ENCODE data around the gene MVP.
"Not testable (repeated sequence)": the region's sequence is repeated elsewhere in the genome, so short reads cannot be mapped to it uniquely, and the experiment has no call there.

The MVP gene
- 206 to 215 reads per million in 2 donors for total RNA-seq

DNA sequence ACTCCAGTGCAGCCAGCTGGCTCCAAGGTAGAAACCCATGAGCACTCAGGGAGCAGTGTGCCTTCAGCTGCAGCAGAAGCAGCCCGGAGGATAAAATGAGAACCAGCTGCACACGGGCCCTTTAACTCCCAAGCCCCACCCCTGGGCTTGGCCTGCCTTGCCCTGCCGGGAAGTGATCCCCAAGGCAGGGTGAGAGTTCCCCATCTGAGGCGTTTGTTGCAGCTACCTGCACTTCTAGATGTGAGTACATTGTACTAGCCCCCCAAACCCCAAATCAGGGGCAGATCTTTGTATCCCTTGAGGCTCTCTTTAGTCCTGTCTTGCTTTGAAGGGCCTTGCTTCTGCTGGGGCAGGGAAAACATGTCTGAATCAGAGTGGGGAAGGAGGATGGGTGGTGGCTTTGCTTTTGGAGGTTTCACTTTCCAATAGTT lies at the start of gene MVP:
Gene MVP, plus strand, starts transcription at position 192 of the 431 bp plus-strand sequence. CDS start 10,088 bp downstream, outside the sequence.
- no peak for DNase-seq

DNA sequence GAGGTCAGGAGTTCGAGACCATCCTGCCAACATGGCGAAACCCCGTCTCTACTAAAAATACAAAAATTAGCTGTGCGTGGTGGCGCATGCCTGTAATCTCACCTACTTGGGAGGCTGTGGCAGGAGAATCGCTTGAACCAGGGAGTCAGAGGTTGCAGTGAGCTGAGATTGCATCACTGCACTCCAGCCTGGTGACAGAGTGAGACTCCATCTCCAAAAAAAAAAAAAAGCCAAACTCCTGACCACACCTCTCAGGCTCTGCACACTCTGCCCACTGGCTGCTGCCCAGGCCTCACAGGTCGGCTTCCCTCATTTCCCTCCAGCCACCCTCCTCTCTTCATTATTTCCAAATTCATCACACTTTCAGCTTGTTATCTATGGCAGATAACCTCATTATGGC lies 47.9 kb upstream of the MVP start:
- DNase-seq: not testable (repeated sequence)

DNA sequence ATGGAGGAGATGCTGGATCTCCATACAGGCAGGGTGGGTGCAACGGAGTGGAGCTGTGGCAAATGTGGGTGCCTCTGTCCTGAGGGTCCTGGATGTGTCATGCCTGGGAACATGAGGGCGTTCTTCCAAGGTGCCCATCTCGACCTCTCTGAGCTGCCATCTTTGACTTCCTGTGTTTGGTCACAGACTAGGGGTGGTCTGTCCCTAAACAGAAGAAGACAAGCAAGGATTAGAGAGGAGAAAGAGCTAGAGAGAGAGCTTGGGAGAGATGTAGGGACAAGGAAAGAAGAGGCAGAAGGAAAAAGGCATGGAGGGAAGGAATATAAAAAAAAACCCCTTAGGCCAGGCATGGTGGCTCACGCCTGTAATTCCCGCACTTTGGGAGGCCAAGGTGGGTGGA lies 45.5 kb upstream of the MVP start:
- no peak for DNase-seq

DNA sequence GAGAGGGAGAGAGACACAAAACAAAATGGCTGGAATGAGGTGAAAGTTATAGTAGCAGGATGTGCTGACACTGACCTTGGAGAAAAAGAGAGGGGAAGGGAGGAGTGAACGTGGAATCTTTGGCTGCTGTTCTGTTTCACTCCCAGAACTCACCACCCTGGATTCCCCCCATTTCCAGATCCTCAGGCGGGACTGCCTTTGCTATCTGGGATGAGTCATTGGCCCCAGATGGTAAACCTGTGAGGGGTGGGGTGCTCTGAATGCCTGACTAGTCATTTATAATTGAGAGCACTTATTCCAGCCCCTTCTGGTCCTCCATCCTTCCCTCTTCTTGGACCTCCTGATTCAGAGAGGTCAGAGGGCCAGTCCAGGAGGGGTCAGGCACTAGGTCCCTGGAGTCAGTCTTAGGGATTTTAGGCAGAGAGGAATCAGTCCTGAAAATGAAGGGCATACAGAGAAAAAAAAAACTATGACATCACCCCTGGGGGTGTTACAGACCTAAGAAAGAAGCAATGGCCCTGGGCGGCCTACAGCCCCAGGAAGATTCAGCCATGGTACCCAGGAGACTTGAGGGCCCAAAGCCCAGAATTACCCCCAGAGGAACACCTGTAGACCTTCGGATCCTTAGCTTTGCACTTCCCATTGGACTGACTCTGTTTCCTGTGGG lies 44.4 kb upstream of the MVP start:
- DNase-seq: no peak

DNA sequence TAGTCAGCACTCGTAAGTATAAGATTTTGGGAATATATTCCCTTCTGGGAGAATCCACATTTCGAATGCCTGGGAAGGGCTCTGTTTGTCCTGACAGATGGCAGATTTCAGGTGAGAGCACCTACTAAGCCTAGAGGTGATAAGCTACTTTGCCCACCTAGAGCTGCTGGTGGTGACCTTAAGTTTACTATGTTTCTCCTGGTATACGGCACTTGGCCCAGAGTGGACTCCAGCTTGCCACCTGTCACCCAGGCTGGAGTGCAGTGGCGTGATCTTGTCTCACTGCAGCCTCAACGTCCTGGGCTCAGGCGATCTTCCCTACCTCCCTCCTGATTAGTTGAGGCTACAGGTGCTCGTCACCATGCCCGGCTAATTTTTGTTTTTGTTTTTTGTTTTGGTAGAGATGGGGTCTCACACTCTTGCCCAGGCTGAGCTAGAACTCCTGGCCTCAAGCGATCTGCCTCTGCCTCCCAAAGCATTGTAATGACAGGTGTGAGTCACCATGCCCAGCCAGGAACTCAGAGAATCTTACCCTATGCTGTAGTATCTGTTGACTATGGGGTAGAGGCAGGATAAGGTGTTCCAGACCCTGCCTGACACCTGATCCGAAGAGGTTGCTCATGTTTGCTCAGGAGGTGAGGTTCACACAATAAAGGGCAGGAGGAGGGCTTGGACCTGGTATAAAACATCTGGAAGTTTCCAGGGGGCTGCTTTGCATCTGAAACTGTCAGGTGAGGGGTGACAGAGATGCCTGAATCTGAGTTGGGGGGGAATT lies 42.5 kb upstream of the MVP start, which contains the start of gene ZG16:
Gene ZG16, plus strand, starts transcription at position 681 of the 775 bp plus-strand sequence. CDS start 1,011 bp downstream, outside the sequence.
- DNase-seq: no peak

DNA sequence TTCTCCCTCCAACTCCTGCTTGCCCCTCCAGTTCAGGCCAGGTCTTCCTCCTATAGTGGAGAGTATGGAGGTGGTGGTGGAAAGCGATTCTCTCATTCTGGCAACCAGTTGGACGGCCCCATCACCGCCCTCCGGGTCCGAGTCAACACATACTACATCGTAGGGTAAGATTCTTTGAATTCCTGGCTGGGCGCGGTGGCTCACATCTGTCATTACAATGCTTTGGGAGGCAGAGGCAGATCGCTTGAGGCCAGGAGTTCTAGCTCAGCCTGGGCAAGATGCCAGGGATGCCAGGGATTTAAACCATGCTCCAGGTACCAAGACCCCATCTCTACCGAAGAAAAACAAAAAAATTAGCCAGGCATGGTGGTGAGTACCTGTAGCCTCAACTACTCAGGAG lies 40.8 kb upstream of the MVP start:
- no peak for DNase-seq

DNA sequence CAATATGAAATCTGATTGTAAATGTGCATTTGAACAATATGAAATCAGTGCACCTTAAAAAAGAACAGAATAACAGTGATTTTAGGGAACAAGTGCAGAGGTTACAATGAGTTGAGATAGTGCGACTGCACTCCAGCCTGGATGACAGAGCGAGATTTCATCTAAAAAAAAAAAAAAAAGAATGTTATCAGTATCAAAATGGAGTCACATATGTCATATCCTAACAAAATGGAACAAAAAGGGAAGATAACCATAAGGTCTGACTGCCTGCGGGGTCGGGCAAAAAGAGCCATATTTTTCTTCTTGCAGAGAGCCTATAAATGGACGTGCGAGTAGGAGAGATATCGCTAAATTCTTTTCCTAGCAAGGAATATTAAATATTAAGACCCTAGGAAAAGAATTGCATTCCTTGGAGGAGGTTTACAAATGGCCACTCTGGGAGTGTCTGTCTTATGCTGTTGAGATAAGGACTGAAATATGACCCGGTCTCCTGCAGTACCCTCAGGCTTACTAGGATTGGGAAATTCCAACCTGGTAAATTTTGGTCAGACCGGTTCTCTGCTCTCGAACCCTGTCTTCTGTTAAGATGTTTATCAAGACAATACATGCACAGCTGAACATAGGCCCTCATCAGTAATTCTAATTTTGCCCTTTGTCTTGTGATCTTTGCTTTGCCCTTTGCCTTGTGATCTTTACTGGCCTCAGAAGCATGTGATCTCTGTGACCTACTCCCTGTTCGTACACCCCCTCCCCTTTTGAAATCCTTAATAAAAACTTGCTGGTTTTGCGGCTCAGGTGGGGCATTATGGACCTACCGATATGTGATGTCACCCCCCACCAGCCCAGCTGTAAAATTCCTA lies 36.9 kb upstream of the MVP start:
- DNase-seq: not testable (repeated sequence)

DNA sequence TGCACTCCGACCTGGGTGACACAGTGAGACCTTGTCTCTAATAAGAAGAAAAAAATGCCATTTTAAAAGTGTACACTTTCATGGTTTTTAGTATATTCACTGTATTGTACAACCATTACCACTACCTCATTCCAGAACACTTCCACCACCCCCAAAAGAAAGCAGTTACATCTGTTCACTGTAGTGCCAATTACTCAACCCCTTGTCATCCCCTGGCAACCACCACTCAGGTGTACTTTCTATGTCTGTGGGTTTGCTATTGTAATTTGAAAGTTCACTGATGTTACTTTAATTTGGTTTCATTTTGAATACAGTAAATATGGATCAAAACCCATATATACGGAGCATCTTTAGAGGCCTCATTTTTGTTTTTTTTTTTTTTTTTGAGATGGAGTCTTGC lies 36.1 kb upstream of the MVP start:
- no peak for DNase-seq

DNA sequence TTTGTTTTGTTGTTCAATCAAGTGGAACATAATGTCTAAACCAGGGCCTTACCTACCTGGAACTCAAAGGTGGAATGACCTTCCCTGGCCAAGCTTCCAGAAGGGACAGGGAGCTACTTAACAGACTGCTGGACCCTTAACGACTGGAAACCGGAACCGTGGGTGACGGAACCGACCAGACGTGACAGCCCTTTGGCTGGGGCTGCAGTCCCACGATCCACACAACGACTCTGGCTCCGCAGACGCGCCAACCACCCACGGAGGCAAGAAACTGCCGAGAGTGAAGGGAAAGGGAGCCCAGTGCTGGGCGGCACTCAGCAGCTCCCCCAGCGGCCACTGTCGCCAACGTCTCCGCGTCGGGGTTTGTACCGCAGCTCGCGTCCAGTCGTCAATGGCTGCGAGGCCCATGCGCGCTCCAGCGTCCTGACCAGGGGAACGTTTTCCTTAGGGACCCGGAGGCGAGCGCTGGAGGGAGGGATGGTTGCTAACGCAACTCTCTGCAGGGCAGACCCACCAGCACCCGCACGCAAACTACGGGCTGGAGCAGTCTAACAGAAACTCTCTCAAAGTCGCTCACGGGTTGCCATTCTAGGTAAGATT lies 35.3 kb upstream of the MVP start:
- peak; percentile 38 for DNase-seq

DNA sequence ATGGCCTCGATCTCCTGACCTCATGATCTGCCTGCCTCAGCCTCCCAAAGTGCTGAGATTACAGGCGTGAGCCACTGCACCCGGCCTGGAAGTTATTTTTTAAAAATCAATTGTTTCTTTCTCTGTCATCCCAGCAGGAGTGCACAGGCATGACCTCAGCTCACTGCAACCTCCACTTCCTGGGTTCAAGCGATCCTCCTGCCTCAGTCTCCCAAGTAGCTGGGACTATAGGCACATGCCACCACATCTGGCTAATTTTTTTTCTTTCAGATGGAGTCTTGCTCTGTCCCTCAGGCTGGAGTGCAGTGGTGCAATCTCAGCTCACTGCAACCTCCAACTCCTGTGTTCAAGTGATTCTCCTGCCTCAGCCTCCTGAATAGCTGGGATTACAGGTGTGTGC lies 33.1 kb upstream of the MVP start:
- not testable (repeated sequence) for DNase-seq

DNA sequence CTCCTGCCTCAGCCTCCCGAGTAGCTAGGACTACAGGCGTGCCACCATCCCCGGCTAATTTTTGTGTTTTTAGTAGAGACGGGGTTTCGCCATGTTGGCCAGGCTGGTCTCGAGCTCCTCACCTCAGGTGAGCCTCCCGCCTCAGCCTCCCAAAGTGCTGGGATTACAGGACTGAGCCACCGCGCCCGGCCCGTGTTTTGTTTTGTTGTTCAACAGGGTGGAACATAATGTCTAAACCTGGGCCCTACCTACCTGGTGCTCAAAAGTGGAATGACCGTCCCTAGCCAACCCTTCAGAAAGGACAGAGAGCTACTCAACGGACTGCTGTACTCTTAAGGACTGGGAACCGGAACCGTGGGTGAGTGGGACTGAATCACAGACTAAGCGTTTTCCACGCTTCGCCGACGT lies 30.5 kb upstream of the MVP start:
- DNase-seq: no peak

DNA sequence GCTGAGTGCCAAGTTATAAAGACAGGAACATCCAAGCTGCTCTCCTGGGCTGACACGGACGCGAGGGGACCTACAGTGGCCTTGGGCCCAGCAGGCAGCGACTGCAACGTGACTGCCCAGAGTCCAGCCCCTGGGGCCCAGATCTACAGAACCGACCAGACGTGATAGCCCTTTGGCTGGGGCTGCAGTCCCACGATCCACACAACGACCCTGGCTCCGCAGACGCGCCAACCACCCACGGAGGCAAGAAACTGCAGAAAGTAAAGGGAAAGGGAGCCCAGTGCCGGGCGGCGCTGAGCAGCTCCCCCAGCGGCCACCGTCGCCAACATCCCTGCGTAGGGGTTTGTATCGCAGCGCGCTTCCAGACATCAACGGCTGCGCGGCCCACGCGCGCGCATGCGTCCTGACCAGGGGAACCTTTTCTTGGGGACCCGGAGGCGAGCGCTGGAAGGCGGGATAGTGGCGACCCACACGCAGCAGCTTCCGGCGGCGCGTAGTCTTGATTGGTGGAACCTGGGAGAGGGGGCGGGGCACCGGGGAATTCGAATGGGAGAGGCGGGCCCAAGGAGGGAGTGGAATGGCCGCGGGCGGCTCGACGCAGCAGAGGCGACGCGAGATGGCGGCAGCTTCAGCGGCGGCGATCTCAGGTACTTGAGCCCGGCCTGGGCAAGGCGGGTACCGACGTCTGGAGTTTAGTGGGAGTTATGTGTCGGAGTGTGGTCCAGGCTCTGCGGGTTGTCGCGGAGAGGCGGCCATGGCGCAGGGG lies 29.9 kb upstream of the MVP start, which contains the start of gene KIF22:
Gene KIF22, plus strand, starts transcription at position 569 of the 766 bp plus-strand sequence. Its CDS starts 9 bp downstream, at position 578.
- DNase-seq: peak; percentile 99

DNA sequence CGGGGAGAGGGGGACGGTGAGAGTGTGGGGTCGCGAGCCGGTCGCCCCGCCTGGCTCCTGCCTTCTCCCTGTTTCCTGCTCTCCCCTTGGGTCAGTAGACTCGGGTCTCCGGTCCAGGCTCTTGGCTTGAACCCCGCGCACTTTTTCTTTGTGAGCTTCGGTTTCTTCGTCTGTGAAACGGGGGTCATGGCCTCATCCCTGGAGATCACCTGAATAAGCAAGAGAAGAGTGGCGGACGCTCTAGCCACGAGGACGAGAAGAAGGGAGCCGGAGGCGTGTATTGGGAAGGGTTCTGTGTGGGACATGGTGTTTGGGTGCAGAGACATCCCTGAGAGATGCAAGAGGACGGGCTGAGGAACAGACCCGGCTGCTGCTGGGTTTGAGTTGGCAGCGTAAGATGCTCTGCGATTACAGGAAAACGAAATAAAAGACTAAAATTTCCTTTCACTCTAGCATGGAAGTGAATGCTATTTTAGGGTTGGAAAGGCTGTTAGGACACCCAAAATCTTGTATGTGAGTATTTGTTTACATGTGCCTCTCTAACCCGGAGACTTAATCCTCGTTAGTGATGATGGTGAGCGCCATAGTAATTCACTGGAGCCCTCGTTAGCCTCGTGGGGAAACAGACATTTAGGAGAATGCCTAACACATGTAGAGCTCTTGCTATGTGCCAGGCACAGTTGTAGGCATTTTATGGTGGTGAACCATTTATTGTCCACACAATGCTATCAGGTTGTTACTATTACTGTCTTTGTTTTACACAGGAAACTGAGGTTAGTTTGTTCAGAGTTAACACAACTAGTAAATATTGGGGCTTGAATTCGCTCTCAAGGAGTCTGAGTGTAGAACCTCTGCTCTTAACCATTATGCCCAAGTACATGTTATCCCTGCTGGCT lies 29.1 kb upstream of the MVP start:
- DNase-seq: no peak

DNA sequence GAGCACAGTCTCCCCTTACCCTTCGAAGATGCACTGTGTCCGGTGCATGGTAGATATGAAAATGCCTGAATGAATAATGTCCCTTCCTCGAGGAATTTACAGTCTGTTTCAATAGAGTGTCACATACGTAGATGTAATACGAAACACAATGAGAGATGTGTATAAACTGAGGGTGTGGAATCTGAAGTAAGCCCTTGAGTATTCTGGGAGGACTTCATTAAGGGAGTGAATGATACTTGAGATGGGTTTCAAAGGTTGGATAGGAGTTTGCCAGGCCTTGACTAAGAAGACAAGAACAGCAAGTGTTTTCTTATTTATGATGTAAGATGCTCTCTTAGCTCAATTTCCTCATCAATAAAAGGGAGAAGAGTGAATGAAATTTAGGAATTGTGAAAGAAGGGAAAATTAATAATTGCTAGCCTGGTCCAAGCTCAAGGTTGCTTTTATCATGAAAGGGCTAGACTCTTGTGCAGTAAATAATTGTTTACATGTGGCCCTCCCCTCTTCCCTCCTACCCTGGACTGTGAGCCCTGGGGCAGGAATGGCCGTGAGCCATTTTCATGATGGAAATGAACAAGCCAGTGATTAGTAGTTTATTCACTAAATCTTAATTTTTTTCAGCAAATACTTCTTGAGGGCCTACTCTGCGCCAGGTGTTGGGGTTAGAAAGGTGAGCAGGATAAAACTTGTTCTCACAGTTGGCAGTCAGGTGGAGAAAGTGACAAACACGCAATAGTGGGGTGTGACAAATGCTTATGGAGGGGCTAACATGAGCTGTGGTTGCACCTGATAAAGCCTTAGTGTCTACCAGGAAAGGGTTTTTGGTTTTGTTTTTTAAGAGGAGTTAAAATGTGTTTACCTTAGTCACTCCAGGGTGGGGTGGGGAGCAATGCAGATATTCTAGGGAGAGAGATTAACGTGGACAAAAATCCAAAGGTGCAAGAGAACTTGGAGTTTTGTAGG lies 28.1 kb upstream of the MVP start:
- DNase-seq: no peak

DNA sequence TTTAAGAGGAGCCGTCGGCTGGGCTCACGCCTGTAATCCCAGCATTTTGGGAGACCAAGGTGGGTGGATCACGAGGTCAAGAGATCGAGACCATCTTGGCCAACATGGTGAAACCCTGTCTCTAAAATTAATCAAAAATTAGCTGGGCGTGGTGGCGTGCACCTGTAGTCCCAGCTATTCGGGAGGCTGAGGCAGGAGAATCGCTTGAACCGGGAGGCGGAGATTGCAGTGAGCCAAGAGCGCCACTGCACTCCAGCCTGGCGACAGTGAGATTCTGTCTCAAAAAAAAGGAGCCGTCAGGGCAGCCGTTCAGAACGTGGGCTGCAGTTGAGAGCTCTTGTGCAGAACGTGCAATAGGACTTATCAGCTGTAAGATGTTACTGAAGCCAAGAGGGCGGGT lies 27.1 kb upstream of the MVP start:
- not testable (repeated sequence) for DNase-seq

DNA sequence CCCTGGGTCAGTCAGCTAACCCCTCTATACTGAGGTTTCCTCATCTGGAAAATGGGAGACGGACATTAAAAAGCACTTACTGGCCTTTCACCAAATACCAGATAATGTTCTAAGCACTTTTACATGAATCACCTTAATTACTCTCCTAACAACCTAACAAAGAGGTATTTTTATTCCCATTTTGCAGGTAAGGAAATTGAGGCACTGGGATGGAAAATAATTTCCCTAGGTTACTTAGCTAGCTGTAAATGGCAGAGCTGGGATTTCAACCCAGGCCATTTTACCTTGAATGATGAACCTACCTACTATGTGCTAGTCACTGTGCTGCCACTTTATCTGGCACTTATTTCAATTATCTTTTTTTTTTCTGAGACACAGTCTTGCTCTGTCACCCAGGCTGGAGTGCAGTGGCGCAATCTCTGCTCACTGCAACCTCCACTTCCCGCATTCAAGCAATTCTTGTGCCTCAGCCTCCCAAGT lies 26.0 kb upstream of the MVP start:
- DNase-seq: no peak

DNA sequence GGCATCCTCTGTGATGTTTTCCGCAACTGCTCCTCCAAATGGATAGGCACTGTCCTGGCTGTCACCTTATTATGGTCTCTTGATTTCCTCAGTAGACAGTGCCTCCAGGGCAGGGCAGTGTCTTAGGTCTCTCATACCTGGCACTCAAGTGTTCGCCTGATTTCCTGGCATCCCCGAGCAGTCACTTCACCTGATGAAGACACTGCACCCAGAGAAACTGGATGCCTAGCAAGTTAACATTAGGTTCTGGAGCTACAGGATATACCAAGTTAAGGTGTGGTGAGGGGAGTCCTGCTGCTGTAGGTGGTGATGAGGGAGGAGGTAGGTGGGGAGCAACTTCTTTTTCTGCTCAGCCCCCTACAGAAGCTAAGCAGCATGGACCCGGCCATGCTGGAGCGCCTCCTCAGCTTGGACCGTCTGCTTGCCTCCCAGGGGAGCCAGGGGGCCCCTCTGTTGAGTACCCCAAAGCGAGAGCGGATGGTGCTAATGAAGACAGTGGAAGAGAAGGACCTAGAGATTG lies 17.8 kb upstream of the MVP start:
- DNase-seq: no peak

DNA sequence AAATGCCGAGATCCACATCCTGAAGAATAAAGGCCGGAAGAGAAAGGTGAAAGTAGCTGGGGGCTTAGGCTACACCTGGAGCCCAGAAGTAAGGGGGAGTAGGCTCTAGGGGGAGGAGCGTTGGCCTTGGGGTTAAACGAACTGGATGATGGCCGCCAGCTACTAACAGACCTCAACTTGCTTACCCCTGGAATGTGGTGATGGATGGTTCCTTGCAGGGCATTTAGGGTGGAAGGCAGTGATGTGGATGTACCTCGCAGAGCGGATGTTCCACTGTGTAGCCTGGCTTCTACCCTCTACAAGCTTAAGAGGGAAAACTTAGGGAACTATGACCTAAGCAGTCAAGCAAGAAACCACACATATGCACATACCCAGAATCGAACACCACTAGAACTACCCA lies 16.2 kb upstream of the MVP start:
- DNase-seq: no peak

All from activated gamma-delta T cell (primary cell).